Adrenal gland (tissue), 12 donors: ENCODE results near the gene TULP4. TPM values are rescaled to one million over a fixed set of nuclear protein-coding genes. Genes with fewer than 3 reads are reported as not detected.
"Not testable (repeated sequence)": the region's sequence is repeated elsewhere in the genome, so short reads cannot be mapped to it uniquely, and the experiment has no call there.

ENCODE experiments used
- DNase-seq, 7 donors: peaks; one replicate each; pipeline ENCODE4 v3.0.0-alpha.2; 2019 to 2020
- H3K27ac ChIP-seq, 5 donors: fragments of 200-600 bp; sonication (generic) in 4 of 5; 1 replicate in 3 of 5; 2 replicates in 2 of 5; pipeline versions ENCODE4 v1.5.1 to v1.8.0; 2016 to 2020; ENCODE audit warnings: mild to moderate bottlenecking in 1 of 5
- H3K27me3 ChIP-seq: fragments of 200-600 bp; 2 replicates; pipeline ENCODE4 v1.8.0; 2021
- H3K36me3 ChIP-seq, 2 donors: fragments of 200-600 bp; replicated peaks in 1 of 2; 1 replicate in 1 of 2; 2 replicates in 1 of 2; pipeline versions ENCODE4 v1.5.1 to v1.8.0; 2018 to 2022
- H3K4me1 ChIP-seq, 2 donors: fragments of 200-600 bp; replicated peaks in 1 of 2; 1 replicate in 1 of 2; 2 replicates in 1 of 2; pipeline versions ENCODE4 v1.5.1 to v1.8.0; 2018 to 2021
- H3K4me3 ChIP-seq, 4 donors: fragments of 200-600 bp; sonication (generic) in 3 of 4; one replicate each; pipeline ENCODE4 v1.5.1; 2016 to 2018
- H3K9me3 ChIP-seq, 3 donors: fragments of 200-600 bp; sonication (generic) in 1 of 3; replicated peaks in 1 of 3; 1 replicate in 2 of 3; 2 replicates in 1 of 3; pipeline versions ENCODE4 v1.5.1 to v1.8.0; 2016 to 2021
- POLR2A ChIP-seq, 2 donors: fragments of 450-650 bp; IDR thresholded peaks; one replicate each; pipeline ENCODE4 v1.6.1; 2017; ENCODE audit warnings: antibody characterized with exemption in 2 of 2, mild to moderate bottlenecking in 2 of 2, moderate library complexity in 1 of 2
- WGBS, 4 donors: extraction: QIAGEN DNeasy Blood & Tissue Kit in 2 of 4; methylation state at CpG; one replicate each; pipeline versions ENCODE4 v1.1.5 to v1.1.7; 2013 to 2017; 5-methylcytosine and 5-hydroxymethylcytosine counted together
- intact Hi-C, 2 donors: fragments of 100-400 bp; cut with DNase I; formaldehyde crosslinking; loops; one replicate each; pipeline versions ENCODE4 v1.14.1 to v1.15.0; 2022 to 2023
- polyA plus RNA-seq, 3 donors: library from polyadenylated mRNA; stranded (reverse); fragments of 200-250 nt in 2 of 3; fragments of 350-450 nt in 1 of 3; fragmentation: Illumina TruSeq in 1 of 3; extraction: RNeasy Lipid Tissue Mini Kit (QIAGEN cat#74804) in 1 of 3; gene quantifications; one replicate each; pipeline ENCODE4 v1.2.3, GENCODE V29; 2013 to 2014
- total RNA-seq, 9 donors: library from RNA; depleted of rRNA in 4 of 9; stranded (reverse); fragments of >200 nt in 4 of 9; fragments of 120-200 nt in 1 of 9; fragmentation: NEBNext Ultra II Directional in 1 of 9; extraction: Animal tissue kit (Norgen Biotek cat#: 25700) in 1 of 9; gene quantifications; one replicate each; pipeline versions ENCODE4 v1.1.0 to v1.2.4, GENCODE V29; 2013 to 2023
- TF ChIP-seq, protein P1 (sequence below), 6 experiments: fragments of 450-650 bp in 4 of 6; fragments of 200-600 bp in 2 of 6; sonication (generic) in 1 of 6; IDR thresholded peaks; 1 replicate in 5 of 6; 2 replicates in 1 of 6; pipeline versions ENCODE4 v1.5.1 to v1.8.0; 2016 to 2021; ENCODE audit warnings: antibody characterized with exemption in 6 of 6, mild to moderate bottlenecking in 2 of 6, moderate library complexity in 1 of 6
- donor health status: healthy with polysubstance abuse.
- donor health status: Bipolar disorder and iron deficiency.
- donor health status: DM: yes; HTN: yes; CAD: no.
- donor health status: DM: no; HTN: no; CAD: no.
- donor health status: DM: no; HTN: no; CAD: no.
- donor health status: DM: yes; HTN: yes; CAD: no.

Gene TULP4
- total and polyA plus RNA-seq, 12 donors = 1.9 to 89.6 (median 61.4) TPM

GRCh38 chr6:158467923-158468322 is 155.7 kb downstream of the TULP4 start:
- intact Hi-C loops = no loop called here
- Histone ChIP-seq H3K36me3 (no peaks in the 10 kb centered on the region), H3K4me3 (no peak overlapping the region), H3K27me3 (no peaks in the 10 kb centered on the region), H3K27ac (no peak overlapping the region), H3K9me3 (no peaks in the 10 kb centered on the region), H3K4me1 (no peaks in the 10 kb centered on the region)
- DNase-seq = no peak
- TF ChIP-seq POLR2A (IDR thresholded peaks at IDR 0.05) = no peak
- TF ChIP-seq, protein P1, sequence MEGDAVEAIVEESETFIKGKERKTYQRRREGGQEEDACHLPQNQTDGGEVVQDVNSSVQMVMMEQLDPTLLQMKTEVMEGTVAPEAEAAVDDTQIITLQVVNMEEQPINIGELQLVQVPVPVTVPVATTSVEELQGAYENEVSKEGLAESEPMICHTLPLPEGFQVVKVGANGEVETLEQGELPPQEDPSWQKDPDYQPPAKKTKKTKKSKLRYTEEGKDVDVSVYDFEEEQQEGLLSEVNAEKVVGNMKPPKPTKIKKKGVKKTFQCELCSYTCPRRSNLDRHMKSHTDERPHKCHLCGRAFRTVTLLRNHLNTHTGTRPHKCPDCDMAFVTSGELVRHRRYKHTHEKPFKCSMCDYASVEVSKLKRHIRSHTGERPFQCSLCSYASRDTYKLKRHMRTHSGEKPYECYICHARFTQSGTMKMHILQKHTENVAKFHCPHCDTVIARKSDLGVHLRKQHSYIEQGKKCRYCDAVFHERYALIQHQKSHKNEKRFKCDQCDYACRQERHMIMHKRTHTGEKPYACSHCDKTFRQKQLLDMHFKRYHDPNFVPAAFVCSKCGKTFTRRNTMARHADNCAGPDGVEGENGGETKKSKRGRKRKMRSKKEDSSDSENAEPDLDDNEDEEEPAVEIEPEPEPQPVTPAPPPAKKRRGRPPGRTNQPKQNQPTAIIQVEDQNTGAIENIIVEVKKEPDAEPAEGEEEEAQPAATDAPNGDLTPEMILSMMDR (IDR thresholded peaks at IDR 0.05) = no peak
- WGBS, 4 donors = 77 to 87% (median 83%) methylated on average over 6 of the region's 6 CpGs

GRCh38 chr6:158468666-158469065 is 156.4 kb downstream of the TULP4 start:
- Histone ChIP-seq H3K36me3 (no peaks in the 10 kb centered on the region), H3K9me3 (no peaks in the 10 kb centered on the region), H3K4me1 (no peaks in the 10 kb centered on the region), H3K27ac (no peak overlapping the region), H3K4me3 (no peak overlapping the region), H3K27me3 (no peaks in the 10 kb centered on the region)
- intact Hi-C loops = no loop called here
- DNase-seq = no peak
- TF ChIP-seq, protein P1 (IDR thresholded peaks at IDR 0.05) = no peak
- no peak for TF ChIP-seq POLR2A (IDR thresholded peaks at IDR 0.05)
- WGBS, 4 donors = 88 to 93% (median 91%) methylated on average over 6 of the region's 6 CpGs

GRCh38 chr6:158470023-158470422 is 157.8 kb downstream of the TULP4 start:
- H3K9me3 ChIP-seq, H3K4me1 ChIP-seq, H3K27ac ChIP-seq, DNase-seq, H3K27me3 ChIP-seq, H3K36me3 ChIP-seq, H3K4me3 ChIP-seq, intact Hi-C loops: not testable (repeated sequence)
- WGBS, 4 donors = 97 to 99% (median 98%) methylated on average over 18 of the region's 18 CpGs

GRCh38 chr6:158471339-158471738 is 159.1 kb downstream of the TULP4 start:
- no peaks in the 10 kb centered on the region for H3K36me3 ChIP-seq
- H3K4me1 ChIP-seq = no peaks in the 10 kb centered on the region
- H3K27me3 ChIP-seq = no peaks in the 10 kb centered on the region
- WGBS, 4 donors = 91 to 95% (median 93%) methylated on average over 3 of the region's 3 CpGs
- no peak for TF ChIP-seq POLR2A (IDR thresholded peaks at IDR 0.05)
- TF ChIP-seq, protein P1 (IDR thresholded peaks at IDR 0.05) = no peak
- H3K27ac ChIP-seq = no peak overlapping the region
- no peak overlapping the region for H3K4me3 ChIP-seq
- H3K9me3 ChIP-seq = no peaks in the 10 kb centered on the region
- intact Hi-C loops = no loop called here
- DNase-seq = no peak

DNA sequence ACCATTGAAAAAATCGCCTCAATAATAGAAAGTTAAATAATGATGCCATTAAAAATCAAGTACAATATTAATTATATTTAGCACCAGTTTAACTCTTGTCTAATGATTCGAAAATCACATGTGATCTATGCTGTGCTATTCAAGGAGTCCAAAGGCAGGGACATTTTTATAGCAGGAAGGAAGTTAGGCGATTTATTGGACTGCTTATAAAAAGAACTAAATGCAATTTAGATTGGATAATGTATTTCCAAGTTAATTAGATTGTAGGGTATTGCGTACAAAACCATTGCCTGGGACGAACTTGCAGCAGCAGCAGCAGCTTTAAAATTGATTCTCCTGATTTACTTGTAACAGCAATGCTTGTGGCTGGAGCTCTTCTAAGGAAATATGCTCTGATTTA is 160.2 kb downstream of the TULP4 start:
- H3K4me1 ChIP-seq = no peaks in the 10 kb centered on the region
- H3K4me3 ChIP-seq = no peak overlapping the region
- H3K27me3 ChIP-seq = no peaks in the 10 kb centered on the region
- 66 to 90% (median 75%) methylated on average over 5 of the region's 5 CpGs for WGBS, 4 donors
- H3K27ac ChIP-seq = no peak overlapping the region
- intact Hi-C loops = no loop called here
- H3K9me3 ChIP-seq = no peaks in the 10 kb centered on the region
- no peaks in the 10 kb centered on the region for H3K36me3 ChIP-seq
- no peak for DNase-seq
- TF ChIP-seq, protein P1 (IDR thresholded peaks at IDR 0.05) = no peak
